ENCODE results near the gene AKAP8.
"Not testable (repeated sequence)": the region's sequence is repeated elsewhere in the genome, so short reads cannot be mapped to it uniquely, and the experiment has no call there.

The AKAP8 gene

GRCh38 chr19:15379083-15379998 lies at the start of gene AKAP8:
AKAP8 (minus strand) TSS chr19:15379787; CDS start chr19:15379731, 56 bp downstream.
- DNase-seq = peak; percentile 98

- no peak for DNase-seq
Measured at GRCh38 chr19:15427991-15428471, 48.4 kb upstream of the AKAP8 start.

- no peak for DNase-seq
Measured at GRCh38 chr19:15427350-15427700, 47.7 kb upstream of the AKAP8 start.

- DNase-seq = no peak
Measured at GRCh38 chr19:15426485-15427349, 47.1 kb upstream of the AKAP8 start.

GRCh38 chr19:15425321-15425950 lies 45.8 kb upstream of the AKAP8 start:
- no peak for DNase-seq

- DNase-seq = no peak
Measured at GRCh38 chr19:15424692-15425272, 45.2 kb upstream of the AKAP8 start.

GRCh38 chr19:15424121-15424520 lies 44.5 kb upstream of the AKAP8 start:
- DNase-seq = no peak

GRCh38 chr19:15423130-15423529 lies 43.5 kb upstream of the AKAP8 start:
- no peak for DNase-seq

GRCh38 chr19:15422296-15423075 lies 42.9 kb upstream of the AKAP8 start:
- no peak for DNase-seq

GRCh38 chr19:15421721-15422260 lies 42.2 kb upstream of the AKAP8 start:
- DNase-seq = no peak

- DNase-seq = no peak
Measured at GRCh38 chr19:15421136-15421695, 41.6 kb upstream of the AKAP8 start.

GRCh38 chr19:15419413-15420025 lies 39.9 kb upstream of the AKAP8 start:
- DNase-seq = no peak

- DNase-seq = peak; percentile 100
Measured at GRCh38 chr19:15418579-15419412, 39.2 kb upstream of the AKAP8 start, which contains the start of gene AKAP8L. AKAP8L (minus strand) TSS chr19:15418988; CDS start chr19:15418923, 65 bp downstream.

- DNase-seq = peak; percentile 14
Measured at GRCh38 chr19:15418231-15418578, 38.6 kb upstream of the AKAP8 start.

- peak; percentile 13 for DNase-seq
Measured at GRCh38 chr19:15417699-15418098, 38.1 kb upstream of the AKAP8 start.

GRCh38 chr19:15412832-15413231 lies 33.2 kb upstream of the AKAP8 start:
- no peak for DNase-seq

- not testable (repeated sequence) for DNase-seq
Measured at GRCh38 chr19:15411351-15411750, 31.8 kb upstream of the AKAP8 start.

GRCh38 chr19:15404780-15405211 lies 25.2 kb upstream of the AKAP8 start:
- DNase-seq = no peak

- DNase-seq = no peak
Measured at GRCh38 chr19:15404097-15404779, 24.7 kb upstream of the AKAP8 start.
